Adrenal gland (tissue), 12 donors: ENCODE measurements around the gene WDR53. TPM values are rescaled to one million over a fixed set of nuclear protein-coding genes. Genes with fewer than 3 reads are reported as not detected.
"Not testable (repeated sequence)": the region's sequence is repeated elsewhere in the genome, so short reads cannot be mapped to it uniquely, and the experiment has no call there.

Experiments
- DNase-seq, 7 donors: peaks; one replicate each; pipeline ENCODE4 v3.0.0-alpha.2; 2019 to 2020
- H3K27ac ChIP-seq, 5 donors: fragments of 200-600 bp; sonication (generic) in 4 of 5; 1 replicate in 3 of 5; 2 replicates in 2 of 5; pipeline versions ENCODE4 v1.5.1 to v1.8.0; 2016 to 2020; ENCODE audit warnings: mild to moderate bottlenecking in 1 of 5
- H3K27me3 ChIP-seq: fragments of 200-600 bp; 2 replicates; pipeline ENCODE4 v1.8.0; 2021
- H3K36me3 ChIP-seq, 2 donors: fragments of 200-600 bp; replicated peaks in 1 of 2; 1 replicate in 1 of 2; 2 replicates in 1 of 2; pipeline versions ENCODE4 v1.5.1 to v1.8.0; 2018 to 2022
- H3K4me1 ChIP-seq, 2 donors: fragments of 200-600 bp; replicated peaks in 1 of 2; 1 replicate in 1 of 2; 2 replicates in 1 of 2; pipeline versions ENCODE4 v1.5.1 to v1.8.0; 2018 to 2021
- H3K4me3 ChIP-seq, 4 donors: fragments of 200-600 bp; sonication (generic) in 3 of 4; one replicate each; pipeline ENCODE4 v1.5.1; 2016 to 2018
- H3K9me3 ChIP-seq, 3 donors: fragments of 200-600 bp; sonication (generic) in 1 of 3; replicated peaks in 1 of 3; 1 replicate in 2 of 3; 2 replicates in 1 of 3; pipeline versions ENCODE4 v1.5.1 to v1.8.0; 2016 to 2021
- POLR2A ChIP-seq, 2 donors: fragments of 450-650 bp; IDR thresholded peaks; one replicate each; pipeline ENCODE4 v1.6.1; 2017; ENCODE audit warnings: antibody characterized with exemption in 2 of 2, mild to moderate bottlenecking in 2 of 2, moderate library complexity in 1 of 2
- WGBS, 4 donors: extraction: QIAGEN DNeasy Blood & Tissue Kit in 2 of 4; methylation state at CpG; one replicate each; pipeline versions ENCODE4 v1.1.5 to v1.1.7; 2013 to 2017; 5-methylcytosine and 5-hydroxymethylcytosine counted together
- intact Hi-C, 2 donors: fragments of 100-400 bp; cut with DNase I; formaldehyde crosslinking; loops; one replicate each; pipeline versions ENCODE4 v1.14.1 to v1.15.0; 2022 to 2023
- polyA plus RNA-seq, 3 donors: library from polyadenylated mRNA; stranded (reverse); fragments of 200-250 nt in 2 of 3; fragments of 350-450 nt in 1 of 3; fragmentation: Illumina TruSeq in 1 of 3; extraction: RNeasy Lipid Tissue Mini Kit (QIAGEN cat#74804) in 1 of 3; gene quantifications; one replicate each; pipeline ENCODE4 v1.2.3, GENCODE V29; 2013 to 2014
- small RNA-seq, 2 donors: library from RNA; depleted of rRNA; stranded (forward); fragments of <200 nt; gene quantifications; one replicate each; pipeline ENCODE3, GENCODE V24; 2016
- total RNA-seq, 9 donors: library from RNA; depleted of rRNA in 4 of 9; stranded (reverse); fragments of >200 nt in 4 of 9; fragments of 120-200 nt in 1 of 9; fragmentation: NEBNext Ultra II Directional in 1 of 9; extraction: Animal tissue kit (Norgen Biotek cat#: 25700) in 1 of 9; gene quantifications; one replicate each; pipeline versions ENCODE4 v1.1.0 to v1.2.4, GENCODE V29; 2013 to 2023
- TF ChIP-seq, protein P1 (sequence below), 6 experiments: fragments of 450-650 bp in 4 of 6; fragments of 200-600 bp in 2 of 6; sonication (generic) in 1 of 6; IDR thresholded peaks; 1 replicate in 5 of 6; 2 replicates in 1 of 6; pipeline versions ENCODE4 v1.5.1 to v1.8.0; 2016 to 2021; ENCODE audit warnings: antibody characterized with exemption in 6 of 6, mild to moderate bottlenecking in 2 of 6, moderate library complexity in 1 of 6
- donor health status: healthy with polysubstance abuse.
- donor health status: Bipolar disorder and iron deficiency.
- donor health status: DM: yes; HTN: yes; CAD: no.
- donor health status: DM: no; HTN: no; CAD: no.
- donor health status: DM: no; HTN: no; CAD: no.
- donor health status: DM: yes; HTN: yes; CAD: no.

WDR53 gene
- total and polyA plus RNA-seq, 12 donors: 1.8 to 27.5 (median 11.1) TPM

DNA sequence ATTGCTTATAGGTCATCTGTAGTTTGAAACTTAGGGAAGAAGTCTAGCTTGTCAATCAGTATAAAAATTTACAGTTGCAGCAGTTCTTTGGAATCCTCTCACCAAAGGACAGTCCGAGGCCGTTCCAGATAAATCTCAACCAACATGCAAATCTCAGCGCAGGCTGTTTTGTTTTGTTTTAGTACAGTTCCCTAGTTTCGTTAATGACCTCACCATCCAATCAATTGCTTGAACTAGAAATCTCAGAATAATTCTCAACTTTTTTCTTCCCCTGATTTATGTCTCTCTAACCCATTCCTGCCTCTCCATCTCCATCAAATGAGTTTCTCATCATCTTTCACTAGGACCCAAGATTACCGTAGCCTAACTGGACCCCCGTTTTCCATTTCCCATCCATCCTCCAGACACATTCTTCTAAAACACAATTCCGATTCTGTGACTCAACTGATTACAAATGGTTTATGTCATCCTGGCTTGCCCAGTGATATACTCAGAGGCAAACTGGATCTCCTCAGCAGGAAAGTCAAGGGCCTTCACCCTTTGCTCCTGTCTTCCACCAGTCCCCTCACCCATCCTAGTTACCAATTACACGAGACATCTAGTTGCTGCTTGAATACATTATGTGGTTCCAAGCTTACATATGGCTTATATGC lies 54.5 kb downstream of the WDR53 start:
- 74 to 89% (median 81%) methylated on average over 8 of the region's 8 CpGs for WGBS, 4 donors
- H3K36me3 ChIP-seq: no peaks in the 10 kb centered on the region
- intact Hi-C loops: no loop called here

DNA sequence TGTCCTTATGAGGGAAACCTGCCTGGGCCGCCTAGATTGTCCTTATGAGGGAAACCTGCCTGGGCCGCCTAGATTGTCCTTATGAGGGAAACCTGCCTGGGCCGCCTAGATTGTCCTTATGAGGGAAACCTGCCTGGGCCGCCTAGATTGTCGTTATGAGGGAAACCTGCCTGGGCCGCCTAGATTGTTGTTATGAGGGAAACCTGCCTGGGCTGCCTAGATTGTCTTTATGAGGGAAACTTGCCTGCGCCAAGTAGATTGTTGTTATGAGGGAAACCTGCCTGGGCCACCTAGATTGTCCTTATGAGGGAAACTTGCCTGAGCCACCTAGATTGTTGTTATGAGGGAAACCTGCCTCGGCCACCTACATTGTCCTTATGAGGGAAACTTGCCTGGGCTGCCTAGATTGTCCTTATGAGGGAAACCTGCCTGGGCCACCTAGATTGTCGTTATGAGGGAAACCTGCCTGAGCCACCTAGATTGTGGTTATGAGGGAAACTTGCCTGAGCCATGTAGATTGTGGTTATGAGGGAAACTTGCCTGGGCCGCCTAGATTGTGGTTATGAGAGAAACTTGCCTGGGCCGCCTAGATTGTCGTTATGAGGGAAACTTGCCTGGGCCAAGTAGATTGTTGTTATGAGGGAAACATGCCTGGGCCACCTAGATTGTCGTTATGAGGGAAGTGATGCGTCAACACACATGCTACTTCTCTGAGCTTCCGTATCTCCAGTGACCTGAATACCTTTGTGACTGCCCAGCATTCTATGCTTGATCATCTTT lies 56.5 kb downstream of the WDR53 start:
- intact Hi-C loops, H3K27me3 ChIP-seq, H3K4me3 ChIP-seq, DNase-seq, H3K4me1 ChIP-seq, H3K27ac ChIP-seq, H3K36me3 ChIP-seq, H3K9me3 ChIP-seq: not testable (repeated sequence)
- 85 to 92% (median 88%) methylated on average over 9 to 13 of the region's 15 CpGs for WGBS, 4 donors

More for the DNA sequence above, 54.5 kb downstream of the WDR53 start:
- TF ChIP-seq, protein P1, sequence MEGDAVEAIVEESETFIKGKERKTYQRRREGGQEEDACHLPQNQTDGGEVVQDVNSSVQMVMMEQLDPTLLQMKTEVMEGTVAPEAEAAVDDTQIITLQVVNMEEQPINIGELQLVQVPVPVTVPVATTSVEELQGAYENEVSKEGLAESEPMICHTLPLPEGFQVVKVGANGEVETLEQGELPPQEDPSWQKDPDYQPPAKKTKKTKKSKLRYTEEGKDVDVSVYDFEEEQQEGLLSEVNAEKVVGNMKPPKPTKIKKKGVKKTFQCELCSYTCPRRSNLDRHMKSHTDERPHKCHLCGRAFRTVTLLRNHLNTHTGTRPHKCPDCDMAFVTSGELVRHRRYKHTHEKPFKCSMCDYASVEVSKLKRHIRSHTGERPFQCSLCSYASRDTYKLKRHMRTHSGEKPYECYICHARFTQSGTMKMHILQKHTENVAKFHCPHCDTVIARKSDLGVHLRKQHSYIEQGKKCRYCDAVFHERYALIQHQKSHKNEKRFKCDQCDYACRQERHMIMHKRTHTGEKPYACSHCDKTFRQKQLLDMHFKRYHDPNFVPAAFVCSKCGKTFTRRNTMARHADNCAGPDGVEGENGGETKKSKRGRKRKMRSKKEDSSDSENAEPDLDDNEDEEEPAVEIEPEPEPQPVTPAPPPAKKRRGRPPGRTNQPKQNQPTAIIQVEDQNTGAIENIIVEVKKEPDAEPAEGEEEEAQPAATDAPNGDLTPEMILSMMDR (IDR thresholded peaks at IDR 0.05): no peak
- TF ChIP-seq POLR2A (IDR thresholded peaks at IDR 0.05): no peak
- DNase-seq: no peak
- H3K4me1 ChIP-seq: no peaks in the 10 kb centered on the region
- H3K27me3 ChIP-seq: no peaks in the 10 kb centered on the region
- H3K4me3 ChIP-seq: no peak overlapping the region
- peaks cover 0 to 1% (median 0%) of the 10 kb centered on the region in 3 donors for H3K9me3 ChIP-seq
- H3K27ac ChIP-seq: no peak overlapping the region

DNA sequence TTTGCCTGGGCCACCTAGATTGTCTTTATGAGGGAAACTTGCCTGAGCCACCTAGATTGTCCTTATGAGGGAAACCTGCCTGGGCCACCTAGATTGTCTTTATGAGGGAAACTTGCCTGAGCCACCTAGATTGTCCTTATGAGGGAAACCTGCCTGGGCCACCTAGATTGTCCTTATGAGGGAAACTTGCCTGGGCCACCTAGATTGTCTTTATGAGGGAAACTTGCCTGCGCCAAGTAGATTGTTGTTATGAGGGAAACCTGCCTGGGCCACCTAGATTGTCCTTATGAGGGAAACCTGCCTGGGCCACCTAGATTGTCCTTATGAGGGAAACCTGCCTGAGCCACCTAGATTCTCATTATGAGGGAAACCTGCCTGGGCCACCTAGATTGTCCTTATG lies 57.2 kb downstream of the WDR53 start:
- H3K27ac ChIP-seq, H3K4me3 ChIP-seq, H3K9me3 ChIP-seq, DNase-seq, H3K4me1 ChIP-seq, intact Hi-C loops, H3K36me3 ChIP-seq, H3K27me3 ChIP-seq: not testable (repeated sequence)
- WGBS, 4 donors: 92 to 100% (median 97%) methylated on average over 1 of the region's 1 CpG

DNA sequence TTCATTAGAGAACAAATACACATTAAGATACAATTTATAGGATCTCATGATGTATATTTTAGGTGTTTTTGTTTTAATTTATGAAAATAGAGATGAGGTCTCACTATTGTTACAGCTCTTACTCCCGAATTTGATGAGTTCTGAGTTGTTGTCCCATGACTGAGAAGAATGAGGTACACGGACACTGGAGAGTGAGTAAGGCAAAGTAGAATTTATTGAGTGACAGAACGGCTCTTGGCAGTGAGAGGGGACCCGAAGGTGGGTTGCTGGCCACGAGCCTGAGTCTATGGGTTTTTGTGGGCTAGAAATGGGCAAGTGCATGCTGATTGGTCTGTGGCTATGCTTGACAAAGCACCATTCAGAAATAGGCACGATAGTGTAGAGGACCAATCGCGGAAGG lies 61.7 kb downstream of the WDR53 start:
- no peak overlapping the region for H3K4me3 ChIP-seq
- intact Hi-C loops: no loop called here

DNA sequence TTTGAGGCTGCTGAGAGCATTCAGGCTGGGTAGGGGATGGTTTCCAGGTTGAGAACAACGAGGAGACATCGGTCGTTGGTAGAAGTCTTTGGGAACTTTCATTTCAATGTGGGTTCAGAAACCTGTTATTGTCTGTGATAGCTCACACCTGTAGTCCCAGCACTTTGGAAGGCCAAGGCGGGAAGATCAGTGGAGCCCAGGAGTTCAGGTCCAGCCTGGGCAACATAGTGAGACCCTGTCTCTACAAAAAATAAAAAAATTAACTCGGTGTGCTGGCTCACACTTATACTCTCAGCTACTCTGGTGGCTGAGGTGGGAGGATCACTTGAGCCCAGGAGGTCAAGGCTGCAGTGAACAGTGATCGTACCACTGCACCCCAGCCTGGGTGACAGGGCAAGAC lies 63.8 kb downstream of the WDR53 start:
- Histone ChIP-seq H3K4me3 (no peak overlapping the region), H3K36me3 (no peaks in the 10 kb centered on the region), H3K9me3 (no peaks in the 10 kb centered on the region), H3K27ac (peak overlapping the region in 1 of 5 donors; percentile 98), H3K4me1 (peaks cover 12 to 20% of the 10 kb centered on the region in 2 donors), H3K27me3 (no peaks in the 10 kb centered on the region)
- intact Hi-C loops: no loop called here
- 90 to 98% (median 95%) methylated on average over 6 of the region's 6 CpGs for WGBS, 4 donors
- DNase-seq: no peak
- TF ChIP-seq, protein P1 (IDR thresholded peaks at IDR 0.05): no peak
- TF ChIP-seq POLR2A (IDR thresholded peaks at IDR 0.05): no peak

More for the DNA sequence above, 61.7 kb downstream of the WDR53 start:
- Histone ChIP-seq H3K9me3 (no peaks in the 10 kb centered on the region), H3K36me3 (no peaks in the 10 kb centered on the region), H3K27ac (no peak overlapping the region), H3K4me1 (peaks cover 0 to 3% of the 10 kb centered on the region in 2 donors), H3K27me3 (no peaks in the 10 kb centered on the region)
- WGBS, 4 donors: 79 to 88% (median 82%) methylated on average over 8 of the region's 8 CpGs
- no peak for TF ChIP-seq POLR2A (IDR thresholded peaks at IDR 0.05)
- no peak for DNase-seq

Small RNA genes within 50 kb of the gene (small RNA-seq; reads per million reads assigned to genes)
- gene RPS29P3: 0 reads per million in 2 donors

Other genes starting within 250 kb of the WDR53 start
- gene TM4SF19, start 230.2 kb downstream of the WDR53 start, total RNA-seq: 1 to 10 TPM in 1 of 9 donors, not detected in 8; 1.5 TPM
- 1 to 10 TPM in 1 of 3 donors, under 1 TPM in 1, not detected in 1; 0.15 to 8.0 TPM for gene TM4SF19, start 230.2 kb downstream of the WDR53 start, polyA plus RNA-seq
- gene UBXN7, start 136.1 kb downstream of the WDR53 start, total RNA-seq: 10 to 100 TPM; 12.9 to 82.0 (median 45.4) TPM
- gene UBXN7, start 136.1 kb downstream of the WDR53 start, polyA plus RNA-seq: 10 to 100 TPM in 2 of 3 donors, 1 to 10 TPM in 1; 3.5 to 25.7 (median 18.3) TPM
- 10 to 100 TPM; 10.6 to 22.9 (median 18.9) TPM for gene RNF168, start 64.8 kb downstream of the WDR53 start, total RNA-seq
- gene RNF168, start 64.8 kb downstream of the WDR53 start, polyA plus RNA-seq: 1 to 10 TPM; 4.1 to 9.7 (median 9.4) TPM
- under 1 TPM in 1 of 9 donors, not detected in 8; 0.11 TPM for gene SMCO1, start 53.2 kb downstream of the WDR53 start, total RNA-seq
- gene SMCO1, start 53.2 kb downstream of the WDR53 start, polyA plus RNA-seq: under 1 TPM in 1 of 3 donors, not detected in 2; 0.07 TPM
- gene FBXO45, start 106 bp upstream of the WDR53 start, total RNA-seq: 1 to 10 TPM; 3.2 to 7.9 (median 5.3) TPM
- 1 to 10 TPM; 1.5 to 8.1 (median 1.8) TPM for gene FBXO45, start 106 bp upstream of the WDR53 start, polyA plus RNA-seq
- 1 to 10 TPM; 1.1 to 9.9 (median 7.6) TPM for gene NRROS, start 71.1 kb upstream of the WDR53 start, total RNA-seq
- 1 to 10 TPM; 1.2 to 6.8 (median 2.4) TPM for gene NRROS, start 71.1 kb upstream of the WDR53 start, polyA plus RNA-seq
- 10 to 100 TPM in 1 of 9 donors, 1 to 10 TPM in 8; 1.2 to 11.5 (median 3.2) TPM for gene CEP19, start 143.7 kb upstream of the WDR53 start, total RNA-seq
- 1 to 10 TPM in 2 of 3 donors, under 1 TPM in 1; 0.88 to 4.2 (median 2.1) TPM for gene CEP19, start 143.7 kb upstream of the WDR53 start, polyA plus RNA-seq
- gene PIGX, start 143.8 kb upstream of the WDR53 start, total RNA-seq: 10 to 100 TPM; 17.7 to 33.9 (median 26.3) TPM
- gene PIGX, start 143.8 kb upstream of the WDR53 start, polyA plus RNA-seq: 10 to 100 TPM; 10.2 to 30.7 (median 10.8) TPM
- 10 to 100 TPM; 22.1 to 62.0 (median 51.4) TPM for gene PAK2, start 171.3 kb upstream of the WDR53 start, total RNA-seq
- 10 to 100 TPM; 15.3 to 43.5 (median 16.3) TPM for gene PAK2, start 171.3 kb upstream of the WDR53 start, polyA plus RNA-seq